ENCODE results near the gene GALR1.

DNA sequence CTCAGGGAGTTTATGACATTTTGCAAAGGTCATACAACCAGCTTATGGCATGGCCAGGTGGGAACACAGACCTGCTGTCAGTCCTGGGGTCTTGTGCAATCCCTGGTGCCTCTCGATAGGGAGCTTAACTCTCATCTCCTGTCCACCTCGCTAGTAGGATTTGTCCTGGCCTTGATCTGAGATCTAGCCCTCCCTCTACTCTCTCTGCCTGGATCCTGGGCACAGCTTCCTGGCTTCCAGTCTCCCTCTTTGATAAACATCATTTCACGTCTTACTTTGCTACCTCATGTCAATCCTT is 13.8 kb downstream of the GALR1 start:
- no peak for TF ChIP-seq EZH2 (IDR thresholded peaks at IDR 0.05; ENCODE audit: borderline replicate concordance, low read length)
- TF ChIP-seq, protein P1, sequence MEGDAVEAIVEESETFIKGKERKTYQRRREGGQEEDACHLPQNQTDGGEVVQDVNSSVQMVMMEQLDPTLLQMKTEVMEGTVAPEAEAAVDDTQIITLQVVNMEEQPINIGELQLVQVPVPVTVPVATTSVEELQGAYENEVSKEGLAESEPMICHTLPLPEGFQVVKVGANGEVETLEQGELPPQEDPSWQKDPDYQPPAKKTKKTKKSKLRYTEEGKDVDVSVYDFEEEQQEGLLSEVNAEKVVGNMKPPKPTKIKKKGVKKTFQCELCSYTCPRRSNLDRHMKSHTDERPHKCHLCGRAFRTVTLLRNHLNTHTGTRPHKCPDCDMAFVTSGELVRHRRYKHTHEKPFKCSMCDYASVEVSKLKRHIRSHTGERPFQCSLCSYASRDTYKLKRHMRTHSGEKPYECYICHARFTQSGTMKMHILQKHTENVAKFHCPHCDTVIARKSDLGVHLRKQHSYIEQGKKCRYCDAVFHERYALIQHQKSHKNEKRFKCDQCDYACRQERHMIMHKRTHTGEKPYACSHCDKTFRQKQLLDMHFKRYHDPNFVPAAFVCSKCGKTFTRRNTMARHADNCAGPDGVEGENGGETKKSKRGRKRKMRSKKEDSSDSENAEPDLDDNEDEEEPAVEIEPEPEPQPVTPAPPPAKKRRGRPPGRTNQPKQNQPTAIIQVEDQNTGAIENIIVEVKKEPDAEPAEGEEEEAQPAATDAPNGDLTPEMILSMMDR (conservative IDR thresholded peaks at IDR 0.05 in 1 of 2, IDR thresholded peaks at IDR 0.05 in 1 of 2; ENCODE audit: extremely low read depth in 1 of 2, insufficient read depth in 1 of 2, low read depth in 1 of 2, low read length in 2 of 2) = no peak
